Measurements from ENCODE around the gene ART5.

- no peak for TF ChIP-seq CTCF (IDR thresholded peaks at IDR 0.05; ENCODE audit: poor library complexity)
- TF ChIP-seq EZH2 (IDR thresholded peaks at IDR 0.05; ENCODE audit: borderline replicate concordance), result no peak
- no peak for TF ChIP-seq EZH2phosphoT487 (IDR thresholded peaks at IDR 0.05; ENCODE audit: low read depth, severe bottlenecking, unreplicated experiment)
Measured at GRCh38 chr11:3662856-3663255, 21.1 kb upstream of the ART5 start.
